K562 (cell line): ENCODE results near the gene ZBTB46. TPM values are rescaled to one million over a fixed set of nuclear protein-coding genes. Genes with fewer than 3 reads are reported as not detected.

Experiments used
- CCNT2 ChIP-seq: IDR thresholded peaks from 2 replicates; pipeline ENCODE4 v1.6.1; 2011; ENCODE audit warnings: borderline replicate concordance, low read depth, mild to moderate bottlenecking, moderate library complexity, mixed read lengths, low read length; ENCODE audit not compliant: insufficient read length; ENCODE audit errors: extremely low read depth
- CREB1 ChIP-seq, 2 experiments: sonication (generic) in 1 of 2; formaldehyde crosslinking in 1 of 2; IDR thresholded peaks; 2 replicates each; pipeline versions ENCODE4 v1.6.1 to v1.8.0; 2012 to 2022; ENCODE audit warnings: inconsistent platforms in 1 of 2, mild to moderate bottlenecking in 1 of 2, missing genetic modification reagents in 1 of 2, moderate library complexity in 1 of 2
- HLTF ChIP-seq: fragments of 450-650 bp; IDR thresholded peaks from 2 replicates; pipeline ENCODE4 v1.6.1; 2016
- HNRNPL ChIP-seq: fragments of 200-400 bp; formaldehyde crosslinking; IDR thresholded peaks from 2 replicates; pipeline ENCODE4 v1.6.1; 2017; ENCODE audit warnings: low read depth, mild to moderate bottlenecking, low read length
- NFIC ChIP-seq: fragments of 450-650 bp; IDR thresholded peaks from 2 replicates; pipeline ENCODE4 v1.6.1; 2017; ENCODE audit warnings: mild to moderate bottlenecking, inconsistent platforms
- POLR2G ChIP-seq: fragments of 200-400 bp; formaldehyde crosslinking; IDR thresholded peaks from 2 replicates; pipeline ENCODE4 v1.6.1; 2017; ENCODE audit warnings: low read depth, mild to moderate bottlenecking, antibody characterized with exemption, low read length, moderate library complexity
- USF1 ChIP-seq: sonication (generic); formaldehyde crosslinking; IDR thresholded peaks from 2 replicates; pipeline ENCODE4 v1.9.0; 2022; ENCODE audit warnings: mild to moderate bottlenecking, missing genetic modification reagents
- ZNF197 ChIP-seq: fragments of 200-800 bp; sonication (Bioruptor generic); IDR thresholded peaks from 2 replicates; pipeline ENCODE4 v1.6.1; 2016; ENCODE audit warnings: low read depth, missing genetic modification characterization, missing compliant biosample characterization
- polyA plus RNA-seq, 8 experiments: library from polyadenylated mRNA; depleted of rRNA in 4 of 8; stranded (reverse) in 5 of 8; unstranded in 3 of 8; fragments of >200 nt; fragmentation: Nextera tagmentation in 2 of 8; fragmentation: Illumina TruSeq in 1 of 8; extraction: Ambion mirVana in 2 of 8; extraction: Trizol in 1 of 8; gene quantifications; 2 replicates each; pipeline versions ENCODE4 v1.2.1 to v1.2.3, GENCODE V29; 2011 to 2014; ENCODE audit warnings: inconsistent platforms in 1 of 8, missing spikeins in 1 of 8
- total RNA-seq, 7 experiments: library from RNA; depleted of rRNA in 6 of 7; stranded (reverse); fragments of >200 nt in 6 of 7; fragmentation: Illumina TruSeq in 2 of 7; extraction: Trizol in 2 of 7; gene quantifications; 2 replicates each; pipeline versions ENCODE4 v1.2.1 to v1.2.3, GENCODE V29; 2011 to 2021; ENCODE audit warnings: low replicate concordance in 1 of 7
- TF ChIP-seq, protein P1 (sequence below), 2 experiments: fragments of 450-650 bp in 1 of 2; sonication (generic) in 1 of 2; formaldehyde crosslinking in 1 of 2; IDR thresholded peaks; 2 replicates each; pipeline versions ENCODE4 v1.7.1 to v1.9.0; 2016 to 2022; ENCODE audit warnings: inconsistent platforms in 1 of 2, mild to moderate bottlenecking in 1 of 2, missing genetic modification reagents in 1 of 2
- TF ChIP-seq, protein P2 (sequence below): fragments of 250-450 bp; sonication (Bioruptor Pico); IDR thresholded peaks from 2 replicates; pipeline ENCODE4 v1.9.0; 2021; ENCODE audit warnings: mild to moderate bottlenecking, inconsistent platforms

Gene ZBTB46
- total and polyA plus RNA-seq, 9 of the 15 experiments (the other 6 are each of a cell fraction or from before 2014, with no cell fraction given) = 0.29 to 4.1 (median 1.1) TPM

DNA sequence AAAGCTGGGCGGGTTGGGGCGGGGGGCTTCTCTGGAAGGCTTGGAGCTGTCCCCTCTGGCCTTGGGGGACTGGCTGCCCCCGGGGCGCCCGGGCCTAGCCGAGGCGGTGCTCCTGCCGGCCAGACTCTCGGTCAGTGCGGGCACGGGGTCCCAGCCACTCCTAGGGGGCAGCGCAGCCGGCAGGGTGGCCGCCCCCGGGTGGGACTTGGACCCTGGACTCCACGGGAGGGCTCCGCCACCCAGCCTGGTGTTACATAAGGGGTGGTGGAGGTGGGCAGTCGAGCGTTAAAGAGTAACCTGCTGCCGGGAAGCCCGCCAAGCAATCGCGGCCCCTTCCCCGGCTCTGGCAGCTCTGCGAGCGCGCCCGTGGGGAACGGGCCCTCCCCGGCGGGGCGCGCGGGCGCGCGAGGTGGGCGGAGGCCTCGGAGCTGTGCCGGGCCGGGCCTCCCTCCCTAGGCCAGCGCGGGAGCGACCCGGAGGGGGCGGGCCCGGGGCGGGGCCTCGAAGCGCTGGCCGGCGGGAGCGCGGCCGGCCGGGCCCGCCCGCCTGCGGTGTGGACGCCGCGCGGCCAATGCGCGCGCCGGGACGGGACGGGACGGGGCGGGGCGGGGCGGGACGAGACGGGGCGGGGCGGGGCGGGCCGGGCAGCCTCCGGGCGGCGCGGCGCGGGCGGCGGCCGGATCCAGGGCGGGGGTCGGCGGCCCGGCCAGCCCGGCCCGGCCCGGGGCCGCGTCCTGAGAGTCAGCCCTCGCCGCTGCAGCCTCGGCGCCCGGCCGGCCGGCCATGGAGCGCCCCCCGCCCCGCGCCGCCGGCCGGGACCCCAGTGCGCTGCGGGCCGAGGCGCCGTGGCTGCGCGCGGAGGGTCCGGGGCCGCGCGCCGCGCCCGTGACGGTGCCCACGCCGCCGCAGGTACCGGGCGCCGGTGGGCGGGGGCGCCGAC, 91.7 kb downstream of the ZBTB46 start, which contains the start of gene SLC2A4RG (continued):
- TF ChIP-seq CREB1 (IDR thresholded peaks at IDR 0.05) = peak; percentile 6; the same call in 1 of the 2 replicates
- TF ChIP-seq CREB1 (CRISPR knock-in tag; IDR thresholded peaks at IDR 0.05) = 0 out of 2 replicates have a peak, but pooled peaks have one; percentile 41
- peak; percentile 53 for TF ChIP-seq CCNT2
- no peak; the same call in none of the 2 replicates for TF ChIP-seq POLR2G
- no peak for TF ChIP-seq NFIC
- TF ChIP-seq, protein P1, sequence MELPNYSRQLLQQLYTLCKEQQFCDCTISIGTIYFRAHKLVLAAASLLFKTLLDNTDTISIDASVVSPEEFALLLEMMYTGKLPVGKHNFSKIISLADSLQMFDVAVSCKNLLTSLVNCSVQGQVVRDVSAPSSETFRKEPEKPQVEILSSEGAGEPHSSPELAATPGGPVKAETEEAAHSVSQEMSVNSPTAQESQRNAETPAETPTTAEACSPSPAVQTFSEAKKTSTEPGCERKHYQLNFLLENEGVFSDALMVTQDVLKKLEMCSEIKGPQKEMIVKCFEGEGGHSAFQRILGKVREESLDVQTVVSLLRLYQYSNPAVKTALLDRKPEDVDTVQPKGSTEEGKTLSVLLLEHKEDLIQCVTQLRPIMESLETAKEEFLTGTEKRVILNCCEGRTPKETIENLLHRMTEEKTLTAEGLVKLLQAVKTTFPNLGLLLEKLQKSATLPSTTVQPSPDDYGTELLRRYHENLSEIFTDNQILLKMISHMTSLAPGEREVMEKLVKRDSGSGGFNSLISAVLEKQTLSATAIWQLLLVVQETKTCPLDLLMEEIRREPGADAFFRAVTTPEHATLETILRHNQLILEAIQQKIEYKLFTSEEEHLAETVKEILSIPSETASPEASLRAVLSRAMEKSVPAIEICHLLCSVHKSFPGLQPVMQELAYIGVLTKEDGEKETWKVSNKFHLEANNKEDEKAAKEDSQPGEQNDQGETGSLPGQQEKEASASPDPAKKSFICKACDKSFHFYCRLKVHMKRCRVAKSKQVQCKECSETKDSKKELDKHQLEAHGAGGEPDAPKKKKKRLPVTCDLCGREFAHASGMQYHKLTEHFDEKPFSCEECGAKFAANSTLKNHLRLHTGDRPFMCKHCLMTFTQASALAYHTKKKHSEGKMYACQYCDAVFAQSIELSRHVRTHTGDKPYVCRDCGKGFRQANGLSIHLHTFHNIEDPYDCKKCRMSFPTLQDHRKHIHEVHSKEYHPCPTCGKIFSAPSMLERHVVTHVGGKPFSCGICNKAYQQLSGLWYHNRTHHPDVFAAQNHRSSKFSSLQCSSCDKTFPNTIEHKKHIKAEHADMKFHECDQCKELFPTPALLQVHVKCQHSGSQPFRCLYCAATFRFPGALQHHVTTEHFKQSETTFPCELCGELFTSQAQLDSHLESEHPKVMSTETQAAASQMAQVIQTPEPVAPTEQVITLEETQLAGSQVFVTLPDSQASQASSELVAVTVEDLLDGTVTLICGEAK (IDR thresholded peaks at IDR 0.05) = no peak
- TF ChIP-seq, protein P1 (CRISPR knock-in tag; IDR thresholded peaks at IDR 0.05) = no peak
- TF ChIP-seq, protein P2, sequence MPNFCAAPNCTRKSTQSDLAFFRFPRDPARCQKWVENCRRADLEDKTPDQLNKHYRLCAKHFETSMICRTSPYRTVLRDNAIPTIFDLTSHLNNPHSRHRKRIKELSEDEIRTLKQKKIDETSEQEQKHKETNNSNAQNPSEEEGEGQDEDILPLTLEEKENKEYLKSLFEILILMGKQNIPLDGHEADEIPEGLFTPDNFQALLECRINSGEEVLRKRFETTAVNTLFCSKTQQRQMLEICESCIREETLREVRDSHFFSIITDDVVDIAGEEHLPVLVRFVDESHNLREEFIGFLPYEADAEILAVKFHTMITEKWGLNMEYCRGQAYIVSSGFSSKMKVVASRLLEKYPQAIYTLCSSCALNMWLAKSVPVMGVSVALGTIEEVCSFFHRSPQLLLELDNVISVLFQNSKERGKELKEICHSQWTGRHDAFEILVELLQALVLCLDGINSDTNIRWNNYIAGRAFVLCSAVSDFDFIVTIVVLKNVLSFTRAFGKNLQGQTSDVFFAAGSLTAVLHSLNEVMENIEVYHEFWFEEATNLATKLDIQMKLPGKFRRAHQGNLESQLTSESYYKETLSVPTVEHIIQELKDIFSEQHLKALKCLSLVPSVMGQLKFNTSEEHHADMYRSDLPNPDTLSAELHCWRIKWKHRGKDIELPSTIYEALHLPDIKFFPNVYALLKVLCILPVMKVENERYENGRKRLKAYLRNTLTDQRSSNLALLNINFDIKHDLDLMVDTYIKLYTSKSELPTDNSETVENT (CRISPR knock-in tag) = no peak
- no peak for TF ChIP-seq HLTF
- peak; percentile 62; the same call in 1 of the 2 replicates for TF ChIP-seq ZNF197 (CRISPR knock-in tag)
- TF ChIP-seq USF1 (CRISPR knock-in tag) = no peak
- TF ChIP-seq HNRNPL = 0 out of 2 replicates have a peak, but pooled peaks have one; percentile 1
